DOHH2 (cell line): ENCODE results near the gene IST1.

ENCODE experiments used
- H3F3A ChIP-seq: fragments of 200-600 bp; sonication (generic), shearing (Covaris generic); 2 replicates; pipeline ENCODE4 v1.6.0; 2016; ENCODE audit warnings: antibody characterized with exemption, mild to moderate bottlenecking; ENCODE audit not compliant: control insufficient read depth, insufficient read depth
- H3K27ac ChIP-seq: fragments of 200-600 bp; sonication (generic); 2 replicates; pipeline ENCODE4 v1.5.1; 2014; ENCODE audit warnings: low read depth, mild to moderate bottlenecking, low read length, moderate library complexity
- H3K27me3 ChIP-seq: fragments of 200-600 bp; sonication (generic); 2 replicates; pipeline ENCODE4 v1.6.1; 2014; ENCODE audit warnings: mild to moderate bottlenecking, low read length, mixed read lengths; ENCODE audit not compliant: control insufficient read depth
- H3K36me3 ChIP-seq: fragments of 200-600 bp; sonication (generic); 2 replicates; pipeline ENCODE4 v1.6.1; 2014; ENCODE audit warnings: mild to moderate bottlenecking, low read length, moderate library complexity, mixed read lengths; ENCODE audit not compliant: control insufficient read depth
- H3K4me1 ChIP-seq: fragments of 200-600 bp; sonication (generic); 2 replicates; pipeline ENCODE4 v1.6.1; 2014; ENCODE audit warnings: mild to moderate bottlenecking, low read length, mixed read lengths; ENCODE audit not compliant: control insufficient read depth
- H3K4me2 ChIP-seq: fragments of 200-600 bp; sonication (generic); 2 replicates; pipeline ENCODE4 v1.6.0; 2014; ENCODE audit warnings: mild to moderate bottlenecking, low read length, moderate library complexity
- H3K4me3 ChIP-seq: fragments of 200-600 bp; sonication (generic); 2 replicates; pipeline ENCODE4 v1.5.1; 2014; ENCODE audit warnings: mild to moderate bottlenecking, low read length, mixed read lengths
- H3K79me2 ChIP-seq: fragments of 200-600 bp; sonication (generic); 2 replicates; pipeline ENCODE4 v1.6.1; 2014; ENCODE audit warnings: mild to moderate bottlenecking, low read length, mixed read lengths; ENCODE audit not compliant: control insufficient read depth
- H3K9me2 ChIP-seq: fragments of 200-600 bp; sonication (generic); replicated peaks from 2 replicates; pipeline ENCODE4 v1.6.1; 2014; ENCODE audit warnings: mild to moderate bottlenecking, low read length, mixed read lengths; ENCODE audit not compliant: control insufficient read depth
- H3K9me3 ChIP-seq: fragments of 200-600 bp; sonication (generic); 2 replicates; pipeline ENCODE4 v1.6.1; 2014; ENCODE audit warnings: antibody characterized with exemption, low read length, mixed read lengths; ENCODE audit not compliant: control insufficient read depth, insufficient read depth
- H4K20me1 ChIP-seq: fragments of 200-600 bp; sonication (generic); 2 replicates; pipeline ENCODE4 v1.6.0; 2014; ENCODE audit warnings: low read depth, mild to moderate bottlenecking, antibody characterized with exemption, low read length, moderate library complexity; ENCODE audit not compliant: control insufficient read depth, insufficient read depth
- EZH2phosphoT487 ChIP-seq: fragments of 200-600 bp; sonication (generic); IDR thresholded peaks from 2 replicates; pipeline ENCODE4 v1.6.1; 2017; ENCODE audit warnings: borderline replicate concordance, mild to moderate bottlenecking, antibody characterized with exemption, low read length, moderate library complexity, mixed read lengths
- TF ChIP-seq, protein P1 (sequence below): fragments of 200-600 bp; sonication (generic); IDR thresholded peaks from one replicate; pipeline ENCODE4 v1.5.1; 2014; ENCODE audit warnings: antibody characterized with exemption, mild to moderate bottlenecking, low read depth, low read length; ENCODE audit not compliant: poor library complexity, severe bottlenecking

Gene IST1

GRCh38 chr16:71927383-71927782, 32.1 kb downstream of the IST1 start:
- no peaks in the 10 kb centered on the region for H3K9me2 ChIP-seq
- H3F3A ChIP-seq = 0 out of 2 replicates have a peak, but pooled peaks cover 3% of the 10 kb centered on the region
- H3K9me3 ChIP-seq = no peaks in the 10 kb centered on the region
- H3K27ac ChIP-seq = no peak overlapping the region
- no peak overlapping the region for H3K4me3 ChIP-seq
- TF ChIP-seq, protein P1, sequence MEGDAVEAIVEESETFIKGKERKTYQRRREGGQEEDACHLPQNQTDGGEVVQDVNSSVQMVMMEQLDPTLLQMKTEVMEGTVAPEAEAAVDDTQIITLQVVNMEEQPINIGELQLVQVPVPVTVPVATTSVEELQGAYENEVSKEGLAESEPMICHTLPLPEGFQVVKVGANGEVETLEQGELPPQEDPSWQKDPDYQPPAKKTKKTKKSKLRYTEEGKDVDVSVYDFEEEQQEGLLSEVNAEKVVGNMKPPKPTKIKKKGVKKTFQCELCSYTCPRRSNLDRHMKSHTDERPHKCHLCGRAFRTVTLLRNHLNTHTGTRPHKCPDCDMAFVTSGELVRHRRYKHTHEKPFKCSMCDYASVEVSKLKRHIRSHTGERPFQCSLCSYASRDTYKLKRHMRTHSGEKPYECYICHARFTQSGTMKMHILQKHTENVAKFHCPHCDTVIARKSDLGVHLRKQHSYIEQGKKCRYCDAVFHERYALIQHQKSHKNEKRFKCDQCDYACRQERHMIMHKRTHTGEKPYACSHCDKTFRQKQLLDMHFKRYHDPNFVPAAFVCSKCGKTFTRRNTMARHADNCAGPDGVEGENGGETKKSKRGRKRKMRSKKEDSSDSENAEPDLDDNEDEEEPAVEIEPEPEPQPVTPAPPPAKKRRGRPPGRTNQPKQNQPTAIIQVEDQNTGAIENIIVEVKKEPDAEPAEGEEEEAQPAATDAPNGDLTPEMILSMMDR = no peak
- TF ChIP-seq EZH2phosphoT487 = no peak
- H4K20me1 ChIP-seq = peaks cover 9% of the 10 kb centered on the region; the same call in 1 of the 2 replicates
- no peak overlapping the region for H3K4me2 ChIP-seq
- H3K36me3 ChIP-seq = peaks cover 86% of the 10 kb centered on the region
- peaks cover 21% of the 10 kb centered on the region for H3K4me1 ChIP-seq
- H3K27me3 ChIP-seq = no peaks in the 10 kb centered on the region
- H3K79me2 ChIP-seq = peaks cover 24% of the 10 kb centered on the region

GRCh38 chr16:71927787-71928186, 32.5 kb downstream of the IST1 start:
- Histone ChIP-seq H3K27ac (no peak overlapping the region), H3K9me3 (no peaks in the 10 kb centered on the region), H3K36me3 (peaks cover 83% of the 10 kb centered on the region), H3K4me1 (peaks cover 21% of the 10 kb centered on the region), H3K9me2 (no peaks in the 10 kb centered on the region), H3F3A (0 out of 2 replicates have a peak, but pooled peaks cover 3% of the 10 kb centered on the region), H3K4me3 (no peak overlapping the region), H3K4me2 (no peak overlapping the region), H3K27me3 (no peaks in the 10 kb centered on the region), H3K79me2 (peaks cover 24% of the 10 kb centered on the region), H4K20me1 (peaks cover 10% of the 10 kb centered on the region; the same call in 1 of the 2 replicates)
- TF ChIP-seq, protein P1 = no peak

DNA sequence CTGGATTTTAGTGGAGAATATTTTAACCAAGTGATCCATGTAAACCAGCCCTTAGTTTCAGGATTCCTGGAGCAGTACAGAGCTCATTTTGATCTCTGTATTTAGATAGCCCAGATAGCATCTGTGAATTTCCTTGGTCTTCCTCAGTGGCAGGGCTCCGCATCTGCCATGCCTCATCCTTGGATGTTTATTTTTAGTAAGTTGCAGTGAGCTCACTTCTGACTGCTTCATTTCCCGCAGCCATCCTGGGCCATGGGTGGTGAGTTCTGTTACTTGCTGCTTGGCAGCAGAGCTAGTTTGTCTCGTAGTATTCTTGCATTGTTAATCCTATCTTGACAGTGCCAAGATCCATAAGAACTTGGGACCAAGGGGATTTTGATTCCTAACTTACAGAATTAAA, 33.7 kb downstream of the IST1 start:
- Histone ChIP-seq H3K27me3 (no peaks in the 10 kb centered on the region), H3K79me2 (peaks cover 22% of the 10 kb centered on the region), H3K9me3 (no peaks in the 10 kb centered on the region), H3K27ac (no peak overlapping the region), H3K9me2 (no peaks in the 10 kb centered on the region), H3K4me2 (no peak overlapping the region), H3K4me3 (no peak overlapping the region), H3K4me1 (peaks cover 30% of the 10 kb centered on the region), H4K20me1 (peaks cover 10% of the 10 kb centered on the region; the same call in 1 of the 2 replicates), H3K36me3 (peaks cover 82% of the 10 kb centered on the region), H3F3A (0 out of 2 replicates have a peak, but pooled peaks cover 3% of the 10 kb centered on the region)
- TF ChIP-seq, protein P1 = no peak
- TF ChIP-seq EZH2phosphoT487 = no peak
